H1 (cell line): ENCODE measurements around the gene GRM4.

Source experiments
- SRF ChIP-seq: IDR thresholded peaks from 2 replicates; pipeline ENCODE4 v1.6.1; 2011; ENCODE audit warnings: mild to moderate bottlenecking, low read depth, low read length, moderate library complexity
- TF ChIP-seq, protein P1 (sequence below), 3 experiments: IDR thresholded peaks; 1 replicate in 2 of 3; 2 replicates in 1 of 3; pipeline versions ENCODE4 v1.5.1 to v1.6.1; 2011; ENCODE audit warnings: low read length in 3 of 3, mild to moderate bottlenecking in 3 of 3, inconsistent platforms in 2 of 3, low read depth in 1 of 3, moderate library complexity in 1 of 3; ENCODE audit not compliant: insufficient read depth in 1 of 3; ENCODE audit errors: control extremely low read depth in 1 of 3

DNA sequence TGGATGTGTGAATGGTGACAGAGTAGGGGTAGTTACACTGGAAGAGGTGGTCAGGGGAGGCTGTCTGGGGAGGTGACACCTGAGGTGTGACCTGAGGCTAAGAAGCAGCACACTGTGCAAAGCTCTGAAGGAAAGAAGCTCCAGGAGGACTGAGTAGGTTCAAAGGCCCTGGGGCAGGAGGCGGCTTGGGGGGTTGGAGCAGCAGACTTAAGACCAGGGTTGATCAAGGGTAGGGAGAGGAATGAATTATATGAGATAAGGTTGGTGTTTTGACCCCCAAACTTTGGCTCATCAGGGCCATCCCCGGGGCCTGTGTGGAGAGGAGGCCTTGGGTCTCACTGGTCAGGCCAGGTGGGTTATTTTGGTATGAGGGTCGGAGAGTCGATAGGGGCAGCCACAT, 166.1 kb downstream of the GRM4 start:
- TF ChIP-seq, protein P1, sequence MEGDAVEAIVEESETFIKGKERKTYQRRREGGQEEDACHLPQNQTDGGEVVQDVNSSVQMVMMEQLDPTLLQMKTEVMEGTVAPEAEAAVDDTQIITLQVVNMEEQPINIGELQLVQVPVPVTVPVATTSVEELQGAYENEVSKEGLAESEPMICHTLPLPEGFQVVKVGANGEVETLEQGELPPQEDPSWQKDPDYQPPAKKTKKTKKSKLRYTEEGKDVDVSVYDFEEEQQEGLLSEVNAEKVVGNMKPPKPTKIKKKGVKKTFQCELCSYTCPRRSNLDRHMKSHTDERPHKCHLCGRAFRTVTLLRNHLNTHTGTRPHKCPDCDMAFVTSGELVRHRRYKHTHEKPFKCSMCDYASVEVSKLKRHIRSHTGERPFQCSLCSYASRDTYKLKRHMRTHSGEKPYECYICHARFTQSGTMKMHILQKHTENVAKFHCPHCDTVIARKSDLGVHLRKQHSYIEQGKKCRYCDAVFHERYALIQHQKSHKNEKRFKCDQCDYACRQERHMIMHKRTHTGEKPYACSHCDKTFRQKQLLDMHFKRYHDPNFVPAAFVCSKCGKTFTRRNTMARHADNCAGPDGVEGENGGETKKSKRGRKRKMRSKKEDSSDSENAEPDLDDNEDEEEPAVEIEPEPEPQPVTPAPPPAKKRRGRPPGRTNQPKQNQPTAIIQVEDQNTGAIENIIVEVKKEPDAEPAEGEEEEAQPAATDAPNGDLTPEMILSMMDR (IDR thresholded peaks at IDR 0.05; ENCODE audit: control extremely low read depth in 1 of 3, insufficient read depth in 1 of 3, low read depth in 1 of 3, low read length in 3 of 3) = no peak
- TF ChIP-seq SRF = no peak
